Endothelial cell (in vitro differentiated cells): ENCODE results near the gene FIGNL1. TPM values are rescaled to one million over a fixed set of nuclear protein-coding genes. Genes with fewer than 3 reads are reported as not detected.

ENCODE experiments used
- DNase-seq: peaks from one replicate; pipeline ENCODE4 v3.0.0; 2021; ENCODE audit warnings: low spot score
- H3K27ac Mint-ChIP-seq: one replicate; pipeline ENCODE4 v1.8.0; 2021; ENCODE audit warnings: mixed read lengths, inconsistent platforms; ENCODE audit not compliant: unreplicated experiment
- H3K27me3 Mint-ChIP-seq: one replicate; pipeline ENCODE4 v1.8.0; 2021; ENCODE audit warnings: mild to moderate bottlenecking, moderate library complexity, mixed read lengths, inconsistent platforms; ENCODE audit not compliant: unreplicated experiment
- H3K36me3 Mint-ChIP-seq: one replicate; pipeline ENCODE4 v1.8.0; 2021; ENCODE audit warnings: mild to moderate bottlenecking, low read depth, mixed read lengths, inconsistent platforms; ENCODE audit not compliant: unreplicated experiment
- H3K4me1 Mint-ChIP-seq: one replicate; pipeline ENCODE4 v1.8.0; 2021; ENCODE audit warnings: mild to moderate bottlenecking, mixed read lengths, inconsistent platforms; ENCODE audit not compliant: unreplicated experiment
- H3K4me3 Mint-ChIP-seq: one replicate; pipeline ENCODE4 v1.8.0; 2021; ENCODE audit warnings: mild to moderate bottlenecking, mixed read lengths, inconsistent platforms; ENCODE audit not compliant: unreplicated experiment
- H3K9me3 Mint-ChIP-seq: one replicate; pipeline ENCODE4 v1.8.0; 2021; ENCODE audit warnings: mixed read lengths, inconsistent platforms; ENCODE audit not compliant: unreplicated experiment
- total RNA-seq: library from RNA; stranded (reverse); fragmentation: NEBNext Ultra II Directional; extraction: Animal tissue kit (Norgen Biotek cat#: 25700); gene quantifications from one replicate; pipeline ENCODE4 v1.2.1, GENCODE V29; 2021; ENCODE audit not compliant: unreplicated experiment
- TF ChIP-seq, protein P1 (sequence below): fragments of 200-600 bp; sonication (generic); IDR thresholded peaks from one replicate; pipeline ENCODE4 v1.5.0; 2021; ENCODE audit warnings: antibody characterized with exemption; ENCODE audit not compliant: unreplicated experiment

The FIGNL1 gene
- total RNA-seq, 1 donor from 2014 or later, result 18.4 TPM

DNA sequence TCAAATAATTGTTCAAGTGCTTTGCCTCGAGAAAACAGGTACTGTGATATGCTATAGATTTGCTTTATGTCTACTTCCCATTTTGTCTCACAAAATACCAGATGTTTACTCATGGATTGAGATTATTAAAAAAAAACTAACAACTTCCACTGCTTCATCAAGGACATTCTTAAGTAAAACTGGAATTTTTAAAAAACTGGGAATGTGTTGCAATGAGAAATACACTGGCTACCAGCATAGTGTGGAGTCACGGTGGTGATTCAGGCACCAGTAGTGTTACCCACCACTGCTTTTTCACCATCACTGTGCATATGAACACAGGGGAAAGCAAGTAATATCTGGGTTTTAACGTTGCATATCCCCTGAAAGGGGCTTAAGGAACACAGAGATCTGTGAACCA lies 21.2 kb downstream of the FIGNL1 start:
- TF ChIP-seq, protein P1, sequence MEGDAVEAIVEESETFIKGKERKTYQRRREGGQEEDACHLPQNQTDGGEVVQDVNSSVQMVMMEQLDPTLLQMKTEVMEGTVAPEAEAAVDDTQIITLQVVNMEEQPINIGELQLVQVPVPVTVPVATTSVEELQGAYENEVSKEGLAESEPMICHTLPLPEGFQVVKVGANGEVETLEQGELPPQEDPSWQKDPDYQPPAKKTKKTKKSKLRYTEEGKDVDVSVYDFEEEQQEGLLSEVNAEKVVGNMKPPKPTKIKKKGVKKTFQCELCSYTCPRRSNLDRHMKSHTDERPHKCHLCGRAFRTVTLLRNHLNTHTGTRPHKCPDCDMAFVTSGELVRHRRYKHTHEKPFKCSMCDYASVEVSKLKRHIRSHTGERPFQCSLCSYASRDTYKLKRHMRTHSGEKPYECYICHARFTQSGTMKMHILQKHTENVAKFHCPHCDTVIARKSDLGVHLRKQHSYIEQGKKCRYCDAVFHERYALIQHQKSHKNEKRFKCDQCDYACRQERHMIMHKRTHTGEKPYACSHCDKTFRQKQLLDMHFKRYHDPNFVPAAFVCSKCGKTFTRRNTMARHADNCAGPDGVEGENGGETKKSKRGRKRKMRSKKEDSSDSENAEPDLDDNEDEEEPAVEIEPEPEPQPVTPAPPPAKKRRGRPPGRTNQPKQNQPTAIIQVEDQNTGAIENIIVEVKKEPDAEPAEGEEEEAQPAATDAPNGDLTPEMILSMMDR, result no peak
- Mint-ChIP-seq H3K4me1 (no peaks in the 10 kb centered on the region), H3K4me3 (no peak overlapping the region), H3K36me3 (no peaks in the 10 kb centered on the region), H3K27ac (no peak overlapping the region), H3K9me3 (no peaks in the 10 kb centered on the region), H3K27me3 (no peaks in the 10 kb centered on the region)
- no peak for DNase-seq

DNA sequence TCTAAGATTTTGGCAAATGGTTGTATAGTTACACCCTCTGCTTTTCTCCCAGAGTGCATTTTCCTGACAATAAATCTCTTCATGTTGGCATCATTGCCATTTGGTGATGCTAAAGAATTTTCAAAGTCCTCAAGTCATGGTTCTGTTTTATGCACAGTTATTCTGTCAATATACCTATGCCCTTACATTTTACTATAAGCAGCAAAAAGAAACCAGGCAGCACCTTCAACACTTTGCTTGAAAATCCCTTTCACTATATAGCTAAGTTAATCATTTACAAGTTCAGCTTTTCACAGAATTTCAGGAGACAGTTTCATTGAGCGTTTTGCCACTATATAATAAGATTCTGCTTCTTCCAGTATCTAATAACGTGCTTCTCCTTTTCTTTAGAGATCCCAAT lies 22.6 kb downstream of the FIGNL1 start:
- H3K27me3 Mint-ChIP-seq, result no peaks in the 10 kb centered on the region
- no peak overlapping the region for H3K27ac Mint-ChIP-seq
- no peak for DNase-seq
- TF ChIP-seq, protein P1, result no peak
- no peaks in the 10 kb centered on the region for H3K4me1 Mint-ChIP-seq
- no peak overlapping the region for H3K4me3 Mint-ChIP-seq
- no peaks in the 10 kb centered on the region for H3K36me3 Mint-ChIP-seq
- H3K9me3 Mint-ChIP-seq, result no peaks in the 10 kb centered on the region

GRCh38 chr7:50426280-50427045 lies 23.7 kb downstream of the FIGNL1 start:
- Mint-ChIP-seq H3K27ac (no peak overlapping the region), H3K4me3 (no peak overlapping the region), H3K27me3 (no peaks in the 10 kb centered on the region), H3K36me3 (no peaks in the 10 kb centered on the region), H3K4me1 (no peaks in the 10 kb centered on the region), H3K9me3 (no peaks in the 10 kb centered on the region)
- DNase-seq, result no peak
- TF ChIP-seq, protein P1, result no peak

- Mint-ChIP-seq H3K27ac (no peak overlapping the region), H3K36me3 (no peaks in the 10 kb centered on the region), H3K4me3 (no peak overlapping the region), H3K27me3 (no peaks in the 10 kb centered on the region), H3K4me1 (no peaks in the 10 kb centered on the region), H3K9me3 (no peaks in the 10 kb centered on the region)
- DNase-seq, result no peak
- TF ChIP-seq, protein P1, result no peak
These were observed 24.8 kb downstream of the FIGNL1 start for GRCh38 chr7:50425318-50425717.

DNA sequence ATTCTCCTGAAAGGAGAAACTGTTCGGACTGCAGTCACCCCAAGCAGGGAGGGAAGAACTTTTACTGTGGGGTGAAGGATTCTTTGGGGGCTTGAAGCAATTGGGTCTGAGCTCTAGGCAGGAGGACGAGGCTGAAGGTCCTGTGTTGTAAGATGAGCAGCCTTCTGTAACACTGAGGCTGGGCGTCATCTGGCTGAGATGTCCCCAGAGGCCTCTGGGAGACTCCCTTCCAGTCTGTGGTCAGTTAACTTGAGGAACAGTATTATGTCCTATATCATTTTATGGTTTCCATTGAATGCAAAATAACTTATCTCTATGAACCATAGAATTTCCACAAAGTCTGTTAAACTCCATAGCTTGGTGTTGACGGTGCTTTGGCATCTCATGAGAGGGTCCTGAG lies 26.3 kb downstream of the FIGNL1 start:
- H3K9me3 Mint-ChIP-seq, result no peaks in the 10 kb centered on the region
- H3K36me3 Mint-ChIP-seq, result no peaks in the 10 kb centered on the region
- H3K4me1 Mint-ChIP-seq, result no peaks in the 10 kb centered on the region
- peaks cover 2% of the 10 kb centered on the region for H3K27me3 Mint-ChIP-seq
- DNase-seq, result no peak
- TF ChIP-seq, protein P1, result no peak
- H3K27ac Mint-ChIP-seq, result no peak overlapping the region
- H3K4me3 Mint-ChIP-seq, result no peak overlapping the region
